ENCODE data around the gene PREX1. TPM values are rescaled to one million over a fixed set of nuclear protein-coding genes. Genes with fewer than 3 reads are reported as not detected.

The PREX1 gene
- total RNA-seq, 1 donor from 2014 or later: 80.3 TPM

GRCh38 chr20:48698507-48699267, 129.1 kb downstream of the PREX1 start:
- peaks cover 3% of the 10 kb centered on the region for H3K4me1 Mint-ChIP-seq (ENCODE audit: low read depth)
- H3K4me3 Mint-ChIP-seq (ENCODE audit: low read depth): no peak overlapping the region
- DNase-seq (ENCODE audit: low spot score): no peak
- no peak overlapping the region for H3K27ac Mint-ChIP-seq
- peaks cover 50% of the 10 kb centered on the region for H3K36me3 Mint-ChIP-seq (ENCODE audit: low read depth)
- H3K27me3 Mint-ChIP-seq (ENCODE audit: low read depth): no peaks in the 10 kb centered on the region
- no peaks in the 10 kb centered on the region for H3K9me3 Mint-ChIP-seq
- intact Hi-C loops (cut with micrococcal nuclease): no loop called here

GRCh38 chr20:48697845-48698491, 129.8 kb downstream of the PREX1 start:
- intact Hi-C loops (cut with micrococcal nuclease): no loop called here
- DNase-seq (ENCODE audit: low spot score): no peak
- Mint-ChIP-seq H3K36me3 (ENCODE audit: low read depth) (peaks cover 52% of the 10 kb centered on the region), H3K4me3 (ENCODE audit: low read depth) (no peak overlapping the region), H3K27ac (no peak overlapping the region), H3K9me3 (no peaks in the 10 kb centered on the region), H3K4me1 (ENCODE audit: low read depth) (peaks cover 3% of the 10 kb centered on the region), H3K27me3 (ENCODE audit: low read depth) (no peaks in the 10 kb centered on the region)

GRCh38 chr20:48696671-48697070, 131.1 kb downstream of the PREX1 start:
- Mint-ChIP-seq H3K36me3 (ENCODE audit: low read depth) (peaks cover 51% of the 10 kb centered on the region), H3K27ac (no peak overlapping the region), H3K27me3 (ENCODE audit: low read depth) (no peaks in the 10 kb centered on the region), H3K4me1 (ENCODE audit: low read depth) (peaks cover 3% of the 10 kb centered on the region), H3K9me3 (no peaks in the 10 kb centered on the region), H3K4me3 (ENCODE audit: low read depth) (no peak overlapping the region)
- intact Hi-C loops (cut with micrococcal nuclease): no loop called here
- no peak for DNase-seq (ENCODE audit: low spot score)

GRCh38 chr20:48695738-48696137, 132.1 kb downstream of the PREX1 start:
- H3K27ac Mint-ChIP-seq: no peak overlapping the region
- H3K36me3 Mint-ChIP-seq (ENCODE audit: low read depth): peaks cover 54% of the 10 kb centered on the region
- peaks cover 3% of the 10 kb centered on the region for H3K4me1 Mint-ChIP-seq (ENCODE audit: low read depth)
- intact Hi-C loops (cut with micrococcal nuclease): no loop called here
- no peaks in the 10 kb centered on the region for H3K27me3 Mint-ChIP-seq (ENCODE audit: low read depth)
- H3K9me3 Mint-ChIP-seq: no peaks in the 10 kb centered on the region
- DNase-seq (ENCODE audit: low spot score): no peak
- H3K4me3 Mint-ChIP-seq (ENCODE audit: low read depth): no peak overlapping the region

- intact Hi-C loops (cut with micrococcal nuclease): no loop called here
- Mint-ChIP-seq H3K27me3 (ENCODE audit: low read depth) (no peaks in the 10 kb centered on the region), H3K4me1 (ENCODE audit: low read depth) (peaks cover 3% of the 10 kb centered on the region), H3K9me3 (no peaks in the 10 kb centered on the region), H3K27ac (no peak overlapping the region), H3K36me3 (ENCODE audit: low read depth) (peaks cover 50% of the 10 kb centered on the region), H3K4me3 (ENCODE audit: low read depth) (no peak overlapping the region)
- DNase-seq (ENCODE audit: low spot score): no peak
These were observed 132.5 kb downstream of the PREX1 start for GRCh38 chr20:48695255-48695654.

GRCh38 chr20:48694381-48694865, 133.4 kb downstream of the PREX1 start:
- Mint-ChIP-seq H3K27ac (no peak overlapping the region), H3K4me1 (ENCODE audit: low read depth) (peaks cover 3% of the 10 kb centered on the region), H3K36me3 (ENCODE audit: low read depth) (peaks cover 51% of the 10 kb centered on the region), H3K9me3 (no peaks in the 10 kb centered on the region), H3K27me3 (ENCODE audit: low read depth) (no peaks in the 10 kb centered on the region), H3K4me3 (ENCODE audit: low read depth) (no peak overlapping the region)
- DNase-seq (ENCODE audit: low spot score): no peak
- intact Hi-C loops (cut with micrococcal nuclease): no loop called here

GRCh38 chr20:48691523-48691922, 136.3 kb downstream of the PREX1 start:
- no peak for DNase-seq (ENCODE audit: low spot score)
- Mint-ChIP-seq H3K27me3 (ENCODE audit: low read depth) (no peaks in the 10 kb centered on the region), H3K4me3 (ENCODE audit: low read depth) (no peak overlapping the region), H3K27ac (no peak overlapping the region), H3K36me3 (ENCODE audit: low read depth) (peaks cover 52% of the 10 kb centered on the region), H3K9me3 (no peaks in the 10 kb centered on the region), H3K4me1 (ENCODE audit: low read depth) (peaks cover 3% of the 10 kb centered on the region)
- intact Hi-C loops (cut with micrococcal nuclease): no loop called here

GRCh38 chr20:48690888-48691287, 136.9 kb downstream of the PREX1 start:
- Mint-ChIP-seq H3K4me3 (ENCODE audit: low read depth) (no peak overlapping the region), H3K36me3 (ENCODE audit: low read depth) (peaks cover 46% of the 10 kb centered on the region), H3K9me3 (no peaks in the 10 kb centered on the region), H3K27ac (no peak overlapping the region), H3K4me1 (ENCODE audit: low read depth) (peaks cover 3% of the 10 kb centered on the region), H3K27me3 (ENCODE audit: low read depth) (no peaks in the 10 kb centered on the region)
- intact Hi-C loops (cut with micrococcal nuclease): no loop called here
- DNase-seq (ENCODE audit: low spot score): no peak

GRCh38 chr20:48689874-48690571, 137.8 kb downstream of the PREX1 start:
- Mint-ChIP-seq H3K27me3 (ENCODE audit: low read depth) (no peaks in the 10 kb centered on the region), H3K4me1 (ENCODE audit: low read depth) (peaks cover 7% of the 10 kb centered on the region), H3K36me3 (ENCODE audit: low read depth) (peaks cover 47% of the 10 kb centered on the region), H3K4me3 (ENCODE audit: low read depth) (no peak overlapping the region), H3K9me3 (no peaks in the 10 kb centered on the region), H3K27ac (no peak overlapping the region)
- DNase-seq (ENCODE audit: low spot score): no peak
- intact Hi-C loops (cut with micrococcal nuclease): no loop called here

GRCh38 chr20:48689388-48689787, 138.4 kb downstream of the PREX1 start:
- no peaks in the 10 kb centered on the region for H3K27me3 Mint-ChIP-seq (ENCODE audit: low read depth)
- peaks cover 10% of the 10 kb centered on the region for H3K4me1 Mint-ChIP-seq (ENCODE audit: low read depth)
- peaks cover 49% of the 10 kb centered on the region for H3K36me3 Mint-ChIP-seq (ENCODE audit: low read depth)
- intact Hi-C loops (cut with micrococcal nuclease): no loop called here
- H3K4me3 Mint-ChIP-seq (ENCODE audit: low read depth): no peak overlapping the region
- H3K27ac Mint-ChIP-seq: no peak overlapping the region
- DNase-seq (ENCODE audit: low spot score): no peak
- no peaks in the 10 kb centered on the region for H3K9me3 Mint-ChIP-seq

- Mint-ChIP-seq H3K27ac (no peak overlapping the region), H3K9me3 (no peaks in the 10 kb centered on the region), H3K4me1 (ENCODE audit: low read depth) (peaks cover 10% of the 10 kb centered on the region), H3K4me3 (ENCODE audit: low read depth) (no peak overlapping the region), H3K27me3 (ENCODE audit: low read depth) (no peaks in the 10 kb centered on the region), H3K36me3 (ENCODE audit: low read depth) (peaks cover 47% of the 10 kb centered on the region)
- intact Hi-C loops (cut with micrococcal nuclease): no loop called here
- no peak for DNase-seq (ENCODE audit: low spot score)
These were observed 139.2 kb downstream of the PREX1 start for GRCh38 chr20:48688579-48688978.

- H3K9me3 Mint-ChIP-seq: no peaks in the 10 kb centered on the region
- intact Hi-C loops (cut with micrococcal nuclease): no loop called here
- H3K4me3 Mint-ChIP-seq (ENCODE audit: low read depth): no peak overlapping the region
- H3K27ac Mint-ChIP-seq: no peak overlapping the region
- no peaks in the 10 kb centered on the region for H3K27me3 Mint-ChIP-seq (ENCODE audit: low read depth)
- peaks cover 10% of the 10 kb centered on the region for H3K4me1 Mint-ChIP-seq (ENCODE audit: low read depth)
- DNase-seq (ENCODE audit: low spot score): no peak
- H3K36me3 Mint-ChIP-seq (ENCODE audit: low read depth): peaks cover 44% of the 10 kb centered on the region
These were observed 140.5 kb downstream of the PREX1 start for GRCh38 chr20:48687117-48687800.

All from activated T-helper 2 cell treated with anti-CD3 and anti-CD28 coated beads, Interferon-gamma antibody, Interleukin-2, Interleukin-4, amounts not matched to agents 10 μg/mL and 5 μg/mL and 100 μg/mL, durations not matched to agents 14 hours and 24 hours and 36 hours (primary cell).